GM12801 (cell line): ENCODE measurements around the gene FAM50A.

ENCODE experiments used
- CTCF ChIP-seq: IDR thresholded peaks from one replicate; pipeline ENCODE4 v1.5.1; 2011; ENCODE audit warnings: control low read depth; ENCODE audit not compliant: insufficient read length; ENCODE audit errors: extremely low read depth

FAM50A gene

DNA sequence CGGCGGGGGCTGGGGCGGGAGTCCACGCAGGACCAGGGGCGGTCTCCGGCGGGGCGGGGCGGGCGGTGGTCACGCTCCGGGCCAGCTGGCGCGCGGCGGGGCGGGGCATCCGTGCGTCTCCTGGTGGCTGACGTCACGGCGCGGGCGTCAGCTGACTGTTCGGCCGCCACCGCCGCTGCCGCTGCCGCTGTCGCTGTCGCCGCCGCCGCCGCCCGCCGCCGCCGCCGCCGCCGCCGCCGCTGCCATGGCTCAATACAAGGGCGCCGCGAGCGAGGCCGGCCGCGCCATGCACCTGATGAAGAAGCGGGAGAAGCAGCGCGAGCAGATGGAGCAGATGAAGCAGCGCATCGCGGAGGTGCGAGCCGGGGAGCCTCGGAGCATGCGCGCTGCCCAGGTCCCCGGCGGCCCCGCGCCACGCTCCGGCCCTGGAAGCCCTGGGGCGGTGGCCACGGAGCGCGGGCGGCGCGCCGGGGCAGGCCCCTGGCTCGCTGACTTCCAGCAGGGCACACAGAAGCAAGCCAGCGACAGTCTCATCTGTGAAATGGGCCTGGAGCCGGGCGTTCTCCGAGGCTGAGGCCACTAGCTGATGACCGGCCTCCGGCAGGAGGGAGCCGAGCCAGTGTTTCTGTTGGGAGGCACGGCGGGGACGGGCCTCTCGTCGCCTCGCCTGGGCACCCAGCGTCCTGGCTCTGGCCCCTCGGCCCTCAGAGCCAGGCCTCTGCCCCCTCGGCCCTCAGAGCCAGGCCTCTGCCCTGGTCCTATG is at the start of gene FAM50A:
Gene FAM50A, plus strand, starts transcription at position 150 of the 763 bp plus-strand sequence. Its CDS starts 95 bp downstream, at position 245.
- no peak for TF ChIP-seq CTCF

DNA sequence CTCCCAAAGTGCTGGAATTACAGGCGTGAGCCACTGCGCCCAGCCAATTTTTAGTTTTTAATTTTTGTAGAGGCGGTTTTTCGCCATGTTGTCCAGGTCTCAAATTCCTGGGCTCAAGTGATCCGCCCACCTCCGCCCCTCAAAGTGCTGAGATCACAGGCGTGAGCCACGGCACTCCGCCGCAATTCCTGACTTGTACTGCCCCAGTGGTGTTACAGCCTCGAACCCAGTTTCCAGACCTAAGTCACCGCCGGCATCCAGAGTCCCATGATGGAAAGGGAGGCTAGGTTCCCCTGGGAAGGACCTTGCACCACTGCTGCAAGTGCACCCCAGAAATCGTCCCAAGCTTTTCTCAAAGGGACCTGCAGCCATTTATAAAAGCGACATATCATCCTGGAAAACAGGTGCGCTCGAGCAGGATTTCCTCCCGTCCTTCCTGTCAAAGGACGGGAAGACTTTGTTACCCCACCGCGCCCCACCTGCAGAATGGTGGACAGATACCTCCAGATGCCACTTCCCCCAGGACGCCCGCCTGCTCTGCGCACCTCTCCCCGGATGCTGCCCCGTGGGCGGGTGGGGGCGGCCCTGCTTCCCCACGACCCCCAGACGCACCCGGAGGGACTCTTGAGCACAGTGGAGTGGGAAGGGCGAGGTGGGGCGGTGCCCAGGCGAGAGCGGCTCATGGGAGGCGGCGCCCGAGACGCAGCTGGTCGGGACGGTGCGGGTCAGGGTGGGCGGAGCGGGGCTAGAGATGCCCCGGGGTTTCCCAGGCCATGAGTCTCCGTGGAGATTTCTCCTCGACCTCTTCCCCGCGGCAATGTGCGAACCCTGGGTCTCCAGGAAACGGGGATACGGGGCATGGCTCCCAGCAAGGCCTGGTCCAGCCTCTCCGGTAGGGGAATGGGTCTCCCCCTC is 46.7 kb upstream of the FAM50A start:
- TF ChIP-seq CTCF, result no peak

- no peak for TF ChIP-seq CTCF
These were observed 45.9 kb upstream of the FAM50A start, which contains the start of gene RPL10 for GRCh38 chrX:154397888-154398667. Gene RPL10, plus strand, starts transcription at chrX:154398377. Its CDS starts 143 bp downstream, at chrX:154398520.

GRCh38 chrX:154398668-154399526 is 45.0 kb upstream of the FAM50A start:
- no peak for TF ChIP-seq CTCF

DNA sequence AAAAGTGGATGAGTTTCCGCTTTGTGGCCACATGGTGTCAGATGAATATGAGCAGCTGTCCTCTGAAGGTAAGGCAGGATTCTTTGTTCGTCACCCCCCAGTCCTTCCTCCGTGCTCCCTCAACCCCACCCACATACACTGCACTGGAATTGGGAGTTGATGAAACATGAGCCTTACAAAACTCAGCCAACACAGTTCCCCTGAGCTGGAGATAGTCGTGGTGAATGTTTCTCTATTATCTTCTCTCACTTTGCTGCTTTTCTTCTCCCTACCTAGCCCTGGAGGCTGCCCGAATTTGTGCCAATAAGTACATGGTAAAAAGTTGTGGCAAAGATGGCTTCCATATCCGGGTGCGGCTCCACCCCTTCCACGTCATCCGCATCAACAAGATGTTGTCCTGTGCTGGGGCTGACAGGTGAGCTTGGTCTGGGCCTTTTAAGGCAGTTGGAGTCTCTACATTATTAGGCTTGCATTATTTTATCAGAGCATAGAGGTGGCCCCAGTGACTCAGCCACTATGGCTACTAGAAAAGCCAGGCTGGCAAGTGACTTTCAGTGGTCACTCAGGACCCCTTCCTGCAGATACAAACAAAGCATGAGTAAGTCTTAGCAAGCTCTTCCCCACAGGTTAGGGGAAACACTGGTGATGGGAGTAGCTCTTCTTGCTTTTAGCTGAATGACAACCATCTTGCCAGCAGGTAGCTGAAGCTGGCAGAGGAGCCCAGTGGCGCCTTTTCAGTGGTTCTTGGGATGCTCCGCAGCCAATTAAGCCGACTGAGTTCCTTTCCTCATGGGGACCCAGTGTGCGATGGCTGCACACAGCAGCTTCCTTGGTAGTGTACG is 44.2 kb upstream of the FAM50A start:
- no peak for TF ChIP-seq CTCF
